ENCODE results near the gene PIGS. TPM values are rescaled to one million over a fixed set of nuclear protein-coding genes. Genes with fewer than 3 reads are reported as not detected.

The PIGS gene
- total and polyA plus RNA-seq, 9 of the 15 experiments (the other 6 are each of a cell fraction or from before 2014, with no cell fraction given): 47.5 to 138 (median 57.6) TPM

- no peak overlapping the region for H2AFZ ChIP-seq (ENCODE audit: low read depth, low read length)
- ATAC-seq: no peak
- H3K27ac ChIP-seq (ENCODE audit: extremely low read depth, low read depth, low read length): no peak overlapping the region
- H3K4me1 ChIP-seq (replicated peaks in 1 of 2; ENCODE audit: control insufficient read depth in 2 of 2, insufficient read depth in 2 of 2, low read length in 2 of 2): peaks cover 6 to 10% of the 10 kb centered on the region in 2 experiments; a peak in 4 of 5 replicates
- H3K9me1 ChIP-seq (ENCODE audit: control insufficient read depth, insufficient read depth, low read length): peaks cover 4% of the 10 kb centered on the region
- no peaks in the 10 kb centered on the region for H3K27me3 ChIP-seq (ENCODE audit: control insufficient read depth in 2 of 2, insufficient read depth in 2 of 2, low read length in 2 of 2)
- H4K20me1 ChIP-seq (replicated peaks; ENCODE audit: control insufficient read depth, insufficient read depth, low read length): no peaks in the 10 kb centered on the region
- H3K79me2 ChIP-seq (ENCODE audit: control insufficient read depth, insufficient read depth, low read length): peaks cover 3% of the 10 kb centered on the region; the same call in 2 of the 3 replicates
- no peak overlapping the region for H3K4me3 ChIP-seq
- ChIA-PET POLR2A (interaction anchor here (0.7 to 1.4 kb wide), 3 partner anchors 11 to 52 kb away, joined by 3 read pairs; no protein-coding TSS in a partner anchor), CTCF (ENCODE audit: low intra/inter-chr PET ratio) (no interaction called here)
- peak overlapping the region in 1 of 2 experiments; percentile 1; a peak in 1 of 4 replicates for H3K9ac ChIP-seq (ENCODE audit: insufficient read depth in 1 of 2, low read depth in 2 of 2, low read length in 2 of 2)
- no peak for TF ChIP-seq POLR2B (IDR thresholded peaks at IDR 0.05; ENCODE audit: low read depth, partially characterized antibody)
- TF ChIP-seq CHD2 (IDR thresholded peaks at IDR 0.05; ENCODE audit: low read depth, low read length): no peak
- TF ChIP-seq PHB2 (IDR thresholded peaks at IDR 0.05; ENCODE audit: low read depth): no peak
- TF ChIP-seq SETDB1 (IDR thresholded peaks at IDR 0.05; ENCODE audit: low read length): no peak
- TF ChIP-seq ZBTB49 (CRISPR knock-in tag; IDR thresholded peaks at IDR 0.05; ENCODE audit: borderline replicate concordance): no peak
- no peak for TF ChIP-seq ZNF282 (CRISPR knock-in tag; IDR thresholded peaks at IDR 0.05)
- no peak for TF ChIP-seq HMG20A (CRISPR knock-in tag; conservative IDR thresholded peaks at IDR 0.05)
- no peak for TF ChIP-seq KDM5B (IDR thresholded peaks at IDR 0.05; ENCODE audit: insufficient replicate concordance, low read depth, low read length)
- TF ChIP-seq MAFG (tag; conservative IDR thresholded peaks at IDR 0.05): no peak
- no peak for TF ChIP-seq MEIS2 (IDR thresholded peaks at IDR 0.05; ENCODE audit: partially characterized antibody)
- TF ChIP-seq HLTF (IDR thresholded peaks at IDR 0.05): no peak
- in situ Hi-C loops (cut with MboI): no loop called here
- H3K36me3 ChIP-seq (ENCODE audit: control insufficient read depth, insufficient read depth, low read length): 0 out of 3 replicates have a peak, but pooled peaks cover 3% of the 10 kb centered on the region
- 75% methylated on average over 14 of the region's 14 CpGs for WGBS (ENCODE audit: insufficient coverage, low coverage, missing lambda C conversion rate)
- no peak overlapping the region for H3K4me2 ChIP-seq (ENCODE audit: insufficient read depth, low read length)
- no peaks in the 10 kb centered on the region for H3K9me3 ChIP-seq (replicated peaks; ENCODE audit: control insufficient read depth, insufficient read depth, low read depth, low read length)
- DNase-seq (ENCODE audit: extremely low read depth in 1 of 4, low spot score in 3 of 4): no peak
- no TSS peak for BruUV-seq (replicated peaks)
- FAIRE-seq: no peak
- intact Hi-C loops (cut with micrococcal nuclease): loop anchor here (5.0 kb wide), 1 partner anchor 35 kb away; no protein-coding TSS in a partner anchor
Measured at GRCh38 chr17:28547096-28547622, 24.2 kb downstream of the PIGS start.
